Testis (tissue), 3 donors: ENCODE results near the gene RFX8. TPM values are rescaled to one million over a fixed set of nuclear protein-coding genes. Genes with fewer than 3 reads are reported as not detected.
"Not testable (repeated sequence)": the region's sequence is repeated elsewhere in the genome, so short reads cannot be mapped to it uniquely, and the experiment has no call there.

Experiments used
- DNase-seq: peaks from one replicate; pipeline ENCODE4 v3.0.0-alpha.2; 2019
- H3K27ac ChIP-seq, 2 donors: fragments of 200-600 bp; sonication (generic); one replicate each; pipeline ENCODE4 v1.5.1; 2019
- H3K27me3 ChIP-seq: fragments of 200-600 bp; sonication (generic); one replicate; pipeline ENCODE4 v1.5.1; 2019
- H3K36me3 ChIP-seq: fragments of 200-600 bp; sonication (generic); one replicate; pipeline ENCODE4 v1.5.1; 2017; ENCODE audit warnings: low read depth; ENCODE audit errors: missing control alignments
- H3K4me1 ChIP-seq: fragments of 200-600 bp; sonication (generic); one replicate; pipeline ENCODE4 v1.5.1; 2019
- H3K4me3 ChIP-seq, 2 donors: fragments of 200-600 bp; sonication (generic); one replicate each; pipeline ENCODE4 v1.5.1; 2017 to 2019
- H3K9me3 ChIP-seq: fragments of 200-600 bp; sonication (generic); one replicate; pipeline ENCODE4 v1.5.1; 2017
- POLR2A ChIP-seq: fragments of 450-650 bp; IDR thresholded peaks from one replicate; pipeline ENCODE4 v1.6.1; 2017; ENCODE audit warnings: antibody characterized with exemption, mild to moderate bottlenecking, moderate library complexity
- WGBS, 2 donors: methylation state at CpG; one replicate each; pipeline ENCODE4 v1.1.5; 2018; 5-methylcytosine and 5-hydroxymethylcytosine counted together
- intact Hi-C: fragments of 100-400 bp; cut with DNase I; formaldehyde crosslinking; loops from one replicate; pipeline ENCODE4 v1.15.1; 2023; ENCODE audit warnings: low total_unique reads
- polyA plus RNA-seq: library from polyadenylated mRNA; stranded (reverse); fragments of 350-450 nt; fragmentation: Illumina TruSeq; extraction: RNeasy Lipid Tissue Mini Kit (QIAGEN cat#74804); gene quantifications from one replicate; pipeline ENCODE4 v1.2.3, GENCODE V29; 2014; ENCODE audit warnings: low read depth, low replicate concordance; ENCODE audit not compliant: insufficient read depth
- total RNA-seq, 2 donors: library from RNA; depleted of rRNA; stranded (reverse); fragments of >200 nt; gene quantifications; one replicate each; pipeline ENCODE4 v1.2.3, GENCODE V29; 2016
- TF ChIP-seq, protein P1 (sequence below), 3 experiments: fragments of 450-650 bp in 2 of 3; fragments of 200-600 bp in 1 of 3; sonication (generic) in 1 of 3; IDR thresholded peaks; one replicate each; pipeline ENCODE4 v1.5.1; 2016 to 2019; ENCODE audit warnings: antibody characterized with exemption in 3 of 3, mild to moderate bottlenecking in 2 of 3, moderate library complexity in 1 of 3

Gene RFX8
- total and polyA plus RNA-seq, 3 donors from 2014 or later: 1.8 to 4.0 (median 2.7) TPM

- WGBS, 2 donors: 86 to 90% methylated on average over 21 of the region's 21 CpGs
- TF ChIP-seq, protein P1, sequence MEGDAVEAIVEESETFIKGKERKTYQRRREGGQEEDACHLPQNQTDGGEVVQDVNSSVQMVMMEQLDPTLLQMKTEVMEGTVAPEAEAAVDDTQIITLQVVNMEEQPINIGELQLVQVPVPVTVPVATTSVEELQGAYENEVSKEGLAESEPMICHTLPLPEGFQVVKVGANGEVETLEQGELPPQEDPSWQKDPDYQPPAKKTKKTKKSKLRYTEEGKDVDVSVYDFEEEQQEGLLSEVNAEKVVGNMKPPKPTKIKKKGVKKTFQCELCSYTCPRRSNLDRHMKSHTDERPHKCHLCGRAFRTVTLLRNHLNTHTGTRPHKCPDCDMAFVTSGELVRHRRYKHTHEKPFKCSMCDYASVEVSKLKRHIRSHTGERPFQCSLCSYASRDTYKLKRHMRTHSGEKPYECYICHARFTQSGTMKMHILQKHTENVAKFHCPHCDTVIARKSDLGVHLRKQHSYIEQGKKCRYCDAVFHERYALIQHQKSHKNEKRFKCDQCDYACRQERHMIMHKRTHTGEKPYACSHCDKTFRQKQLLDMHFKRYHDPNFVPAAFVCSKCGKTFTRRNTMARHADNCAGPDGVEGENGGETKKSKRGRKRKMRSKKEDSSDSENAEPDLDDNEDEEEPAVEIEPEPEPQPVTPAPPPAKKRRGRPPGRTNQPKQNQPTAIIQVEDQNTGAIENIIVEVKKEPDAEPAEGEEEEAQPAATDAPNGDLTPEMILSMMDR (IDR thresholded peaks at IDR 0.05): no peak
- TF ChIP-seq POLR2A: no peak
- intact Hi-C loops: no loop called here
- DNase-seq: no peak
- Histone ChIP-seq H3K4me1 (no peaks in the 10 kb centered on the region), H3K27ac (no peak overlapping the region), H3K27me3 (no peaks in the 10 kb centered on the region), H3K4me3 (no peak overlapping the region), H3K9me3 (no peaks in the 10 kb centered on the region), H3K36me3 (no peaks in the 10 kb centered on the region)
Measured at GRCh38 chr2:101354420-101355311, 120.2 kb downstream of the RFX8 start.

DNA sequence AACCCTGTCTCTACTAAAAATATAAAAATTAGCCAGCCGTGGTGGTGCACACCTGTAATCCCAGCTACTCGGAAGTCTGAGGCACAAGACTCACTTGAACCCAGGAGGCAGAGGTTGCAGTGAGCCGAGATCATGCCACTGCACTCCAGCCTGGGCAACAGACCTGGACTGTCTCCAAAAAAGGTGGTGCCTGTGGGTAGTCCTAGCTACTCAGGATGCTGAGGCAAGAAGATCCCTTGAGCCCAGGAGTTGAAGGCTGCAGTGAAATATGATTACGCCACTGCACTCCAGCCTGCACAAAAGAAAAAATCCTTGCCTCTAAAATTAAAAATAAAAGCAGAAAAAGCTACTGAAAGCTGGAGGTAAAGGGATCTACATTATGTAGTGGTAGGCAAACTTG is 122.3 kb downstream of the RFX8 start:
- H3K9me3 ChIP-seq, H3K4me3 ChIP-seq, H3K27me3 ChIP-seq, DNase-seq, H3K4me1 ChIP-seq, H3K36me3 ChIP-seq, intact Hi-C loops, H3K27ac ChIP-seq: not testable (repeated sequence)
- 92 to 96% methylated on average over 4 of the region's 4 CpGs for WGBS, 2 donors

GRCh38 chr2:101351207-101351606 is 123.7 kb downstream of the RFX8 start:
- TF ChIP-seq, protein P1 (IDR thresholded peaks at IDR 0.05): no peak
- no peak for TF ChIP-seq POLR2A
- Histone ChIP-seq H3K4me1 (no peaks in the 10 kb centered on the region), H3K27me3 (no peaks in the 10 kb centered on the region), H3K4me3 (no peak overlapping the region), H3K36me3 (no peaks in the 10 kb centered on the region), H3K27ac (no peak overlapping the region), H3K9me3 (no peaks in the 10 kb centered on the region)
- WGBS, 2 donors: 88 to 89% methylated on average over 6 to 7 of the region's 7 CpGs
- intact Hi-C loops: no loop called here
- DNase-seq: no peak

DNA sequence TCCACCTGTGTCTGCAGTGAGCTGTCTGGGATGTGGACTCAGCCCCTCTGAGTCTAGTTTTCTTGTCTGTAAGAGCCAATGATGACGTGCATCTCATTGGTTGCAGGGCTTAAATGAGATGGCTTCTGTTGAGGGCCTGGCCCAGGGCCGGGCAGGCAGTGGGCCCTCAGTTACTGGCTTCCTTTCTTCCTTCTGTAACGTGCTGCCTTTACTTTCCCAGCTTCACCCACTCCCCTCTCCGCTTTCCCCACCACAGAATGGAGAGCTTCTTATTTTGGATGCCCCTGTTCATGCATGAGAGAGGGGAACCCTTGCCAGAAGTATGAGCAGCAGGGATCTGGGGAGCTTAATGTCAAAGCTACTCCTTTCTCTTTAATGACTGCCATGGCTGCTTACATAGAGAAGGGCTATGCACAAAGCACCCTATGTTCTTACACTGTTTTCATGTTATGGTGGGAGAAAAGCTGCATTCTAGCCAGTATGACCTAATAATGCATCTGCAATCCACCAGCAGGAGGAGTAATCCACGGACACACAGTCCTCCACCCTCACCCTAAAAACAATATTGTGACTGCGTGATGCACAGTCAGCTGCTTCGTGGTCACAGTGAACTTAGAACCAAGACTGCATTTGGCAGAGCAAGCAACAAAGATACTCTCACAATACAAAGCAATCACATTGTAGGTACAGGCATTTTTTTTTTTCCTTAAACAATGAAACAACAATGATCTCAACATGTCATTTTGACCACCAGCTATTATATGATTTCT is 124.8 kb downstream of the RFX8 start:
- no peaks in the 10 kb centered on the region for H3K4me1 ChIP-seq
- no peak overlapping the region for H3K4me3 ChIP-seq
- H3K27me3 ChIP-seq: no peaks in the 10 kb centered on the region
- H3K9me3 ChIP-seq: no peaks in the 10 kb centered on the region
- DNase-seq: no peak
- H3K36me3 ChIP-seq: no peaks in the 10 kb centered on the region
- WGBS, 2 donors: 75 to 86% methylated on average over 7 of the region's 7 CpGs
- TF ChIP-seq POLR2A: no peak
- TF ChIP-seq, protein P1 (IDR thresholded peaks at IDR 0.05): peak in 1 of 3 experiments; percentile 6
- intact Hi-C loops: no loop called here
- H3K27ac ChIP-seq: no peak overlapping the region

- H3K4me1 ChIP-seq: no peaks in the 10 kb centered on the region
- no peak for TF ChIP-seq POLR2A
- TF ChIP-seq, protein P1 (IDR thresholded peaks at IDR 0.05): no peak
- no peak for DNase-seq
- no peaks in the 10 kb centered on the region for H3K9me3 ChIP-seq
- no peak overlapping the region for H3K4me3 ChIP-seq
- no peaks in the 10 kb centered on the region for H3K36me3 ChIP-seq
- H3K27ac ChIP-seq: no peak overlapping the region
- H3K27me3 ChIP-seq: no peaks in the 10 kb centered on the region
- intact Hi-C loops: no loop called here
- WGBS, 2 donors: 82 to 96% methylated on average over 1 of the region's 1 CpG
Measured at GRCh38 chr2:101348883-101349282, 126.0 kb downstream of the RFX8 start.
